ENCODE results near the gene CDH10. TPM values are rescaled to one million over a fixed set of nuclear protein-coding genes. Genes with fewer than 3 reads are reported as not detected.

Gene CDH10
- total RNA-seq, 1 experiment from 2014 or later: not detected

- no peak for TF ChIP-seq CTCF (IDR thresholded peaks at IDR 0.05; ENCODE audit: unreplicated experiment)
- no TSS peak for BruUV-seq (replicated peaks)
- no peak overlapping the region for H3K4me3 Mint-ChIP-seq (ENCODE audit: low read depth, unreplicated experiment)
- CTCF ChIA-PET: interaction anchor here (0.6 kb wide), 1 partner anchor 286 kb away, joined by 4 read pairs; no protein-coding TSS in a partner anchor
- H3K4me1 Mint-ChIP-seq (ENCODE audit: low read depth, unreplicated experiment): no peaks in the 10 kb centered on the region
- H3K9me3 Mint-ChIP-seq (ENCODE audit: low read depth, unreplicated experiment): peaks cover 5% of the 10 kb centered on the region
- no peak overlapping the region for H3K27ac Mint-ChIP-seq (ENCODE audit: unreplicated experiment)
- H3K36me3 Mint-ChIP-seq (ENCODE audit: insufficient read depth, unreplicated experiment): no peaks in the 10 kb centered on the region
- DNase-seq: no peak
- H3K27me3 Mint-ChIP-seq (ENCODE audit: unreplicated experiment): no peaks in the 10 kb centered on the region
- intact Hi-C loops (cut with micrococcal nuclease; ENCODE audit: unreplicated experiment): no loop called here
Measured at GRCh38 chr5:24539613-24540012, 105.2 kb downstream of the CDH10 start.

DNA sequence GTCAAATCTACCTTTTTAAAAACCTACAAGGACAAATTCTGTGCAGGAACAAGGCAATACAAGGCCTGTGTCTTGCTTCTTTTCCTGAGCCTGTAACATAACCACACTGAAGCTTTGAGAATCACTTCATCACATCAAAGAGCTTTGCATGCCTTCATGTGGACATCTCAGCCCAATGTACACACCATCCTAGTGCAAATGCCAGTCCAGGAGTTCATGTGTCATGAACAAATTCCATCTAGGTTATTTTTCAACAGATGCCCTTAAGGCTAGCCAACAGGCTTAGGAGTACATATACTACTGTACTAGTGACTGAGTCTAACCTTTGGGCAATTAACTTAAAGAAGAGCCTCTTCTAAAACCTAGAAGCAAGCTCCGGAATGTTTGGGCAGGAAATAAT, 106.4 kb downstream of the CDH10 start:
- Mint-ChIP-seq H3K4me1 (ENCODE audit: low read depth, unreplicated experiment) (no peaks in the 10 kb centered on the region), H3K27ac (ENCODE audit: unreplicated experiment) (no peak overlapping the region), H3K27me3 (ENCODE audit: unreplicated experiment) (no peaks in the 10 kb centered on the region), H3K36me3 (ENCODE audit: insufficient read depth, unreplicated experiment) (no peaks in the 10 kb centered on the region), H3K9me3 (ENCODE audit: low read depth, unreplicated experiment) (peaks cover 5% of the 10 kb centered on the region), H3K4me3 (ENCODE audit: low read depth, unreplicated experiment) (no peak overlapping the region)
- no TSS peak for BruUV-seq (replicated peaks)
- no peak for DNase-seq
- CTCF ChIA-PET: no interaction called here
- TF ChIP-seq CTCF (IDR thresholded peaks at IDR 0.05; ENCODE audit: unreplicated experiment): no peak
- intact Hi-C loops (cut with micrococcal nuclease; ENCODE audit: unreplicated experiment): no loop called here

- Mint-ChIP-seq H3K27me3 (ENCODE audit: unreplicated experiment) (no peaks in the 10 kb centered on the region), H3K4me1 (ENCODE audit: low read depth, unreplicated experiment) (no peaks in the 10 kb centered on the region), H3K4me3 (ENCODE audit: low read depth, unreplicated experiment) (no peak overlapping the region), H3K36me3 (ENCODE audit: insufficient read depth, unreplicated experiment) (no peaks in the 10 kb centered on the region), H3K9me3 (ENCODE audit: low read depth, unreplicated experiment) (peaks cover 8% of the 10 kb centered on the region), H3K27ac (ENCODE audit: unreplicated experiment) (no peak overlapping the region)
- intact Hi-C loops (cut with micrococcal nuclease; ENCODE audit: unreplicated experiment): no loop called here
- no peak for DNase-seq
- no TSS peak for BruUV-seq (replicated peaks)
- CTCF ChIA-PET: no interaction called here
- no peak for TF ChIP-seq CTCF (IDR thresholded peaks at IDR 0.05; ENCODE audit: unreplicated experiment)
Measured at GRCh38 chr5:24535646-24536045, 109.1 kb downstream of the CDH10 start.

GRCh38 chr5:24530906-24531305, 113.9 kb downstream of the CDH10 start:
- H3K4me1 Mint-ChIP-seq (ENCODE audit: low read depth, unreplicated experiment): no peaks in the 10 kb centered on the region
- no peaks in the 10 kb centered on the region for H3K36me3 Mint-ChIP-seq (ENCODE audit: insufficient read depth, unreplicated experiment)
- no peaks in the 10 kb centered on the region for H3K27me3 Mint-ChIP-seq (ENCODE audit: unreplicated experiment)
- H3K4me3 Mint-ChIP-seq (ENCODE audit: low read depth, unreplicated experiment): no peak overlapping the region
- intact Hi-C loops (cut with micrococcal nuclease; ENCODE audit: unreplicated experiment): no loop called here
- no TSS peak for BruUV-seq (replicated peaks)
- H3K27ac Mint-ChIP-seq (ENCODE audit: unreplicated experiment): no peak overlapping the region
- CTCF ChIA-PET: no interaction called here
- no peak for TF ChIP-seq CTCF (IDR thresholded peaks at IDR 0.05; ENCODE audit: unreplicated experiment)
- no peak for DNase-seq
- peaks cover 8% of the 10 kb centered on the region for H3K9me3 Mint-ChIP-seq (ENCODE audit: low read depth, unreplicated experiment)

All from Calu3 (cell line).